Measurements from ENCODE around the gene TMX2.

DNA sequence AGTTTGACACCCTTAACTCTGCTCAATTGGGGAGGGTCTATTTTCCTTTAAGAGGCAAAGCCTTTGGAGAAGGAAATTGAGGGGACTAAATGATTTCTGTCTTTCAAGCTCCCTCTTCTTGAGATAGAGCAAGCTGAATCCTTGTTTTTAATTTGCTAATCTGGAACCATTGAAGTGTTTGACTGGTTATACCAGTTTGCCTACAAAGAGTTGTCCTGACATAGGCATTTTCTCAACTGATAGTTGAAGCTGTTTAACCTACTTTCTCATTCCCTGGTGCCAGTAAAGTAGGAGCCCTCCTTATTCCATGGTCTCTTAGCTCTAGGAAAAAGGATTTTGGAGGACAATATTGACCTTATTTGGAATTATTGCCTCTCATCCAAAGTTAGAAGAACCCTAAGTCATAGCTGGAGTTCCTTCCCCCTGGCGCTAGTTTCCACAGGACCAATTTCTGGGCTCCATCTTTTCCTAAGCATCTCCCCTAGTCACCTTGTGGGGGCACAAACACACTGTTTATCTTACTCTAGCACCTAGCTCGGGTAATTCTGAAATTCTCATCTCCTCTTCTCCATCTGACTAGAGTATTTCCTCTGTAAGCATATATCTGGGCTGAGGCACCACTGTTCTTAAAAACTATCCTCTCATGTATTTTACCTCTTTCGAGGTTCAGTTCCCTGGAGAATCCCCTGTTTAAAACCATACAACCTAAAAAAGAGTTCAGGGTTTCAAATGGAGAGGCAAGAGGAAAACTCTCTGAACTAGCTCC, 37.0 kb upstream of the TMX2 start:
- TF ChIP-seq, protein P1, sequence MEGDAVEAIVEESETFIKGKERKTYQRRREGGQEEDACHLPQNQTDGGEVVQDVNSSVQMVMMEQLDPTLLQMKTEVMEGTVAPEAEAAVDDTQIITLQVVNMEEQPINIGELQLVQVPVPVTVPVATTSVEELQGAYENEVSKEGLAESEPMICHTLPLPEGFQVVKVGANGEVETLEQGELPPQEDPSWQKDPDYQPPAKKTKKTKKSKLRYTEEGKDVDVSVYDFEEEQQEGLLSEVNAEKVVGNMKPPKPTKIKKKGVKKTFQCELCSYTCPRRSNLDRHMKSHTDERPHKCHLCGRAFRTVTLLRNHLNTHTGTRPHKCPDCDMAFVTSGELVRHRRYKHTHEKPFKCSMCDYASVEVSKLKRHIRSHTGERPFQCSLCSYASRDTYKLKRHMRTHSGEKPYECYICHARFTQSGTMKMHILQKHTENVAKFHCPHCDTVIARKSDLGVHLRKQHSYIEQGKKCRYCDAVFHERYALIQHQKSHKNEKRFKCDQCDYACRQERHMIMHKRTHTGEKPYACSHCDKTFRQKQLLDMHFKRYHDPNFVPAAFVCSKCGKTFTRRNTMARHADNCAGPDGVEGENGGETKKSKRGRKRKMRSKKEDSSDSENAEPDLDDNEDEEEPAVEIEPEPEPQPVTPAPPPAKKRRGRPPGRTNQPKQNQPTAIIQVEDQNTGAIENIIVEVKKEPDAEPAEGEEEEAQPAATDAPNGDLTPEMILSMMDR (conservative IDR thresholded peaks at IDR 0.05; ENCODE audit: low read length): peak; percentile 31
- no peak for TF ChIP-seq EZH2phosphoT487 (IDR thresholded peaks at IDR 0.05; ENCODE audit: borderline replicate concordance)
